HCT116 (cell line): ENCODE measurements around the gene FOXC2.

Experiments used
- CEBPB ChIP-seq: IDR thresholded peaks from 2 replicates; pipeline ENCODE4 v1.6.1; 2012; ENCODE audit warnings: low read depth
- EZH2 ChIP-seq: fragments of 200-600 bp; sonication (generic); IDR thresholded peaks from 2 replicates; pipeline ENCODE4 v1.6.1; 2017; ENCODE audit warnings: antibody characterized with exemption, mixed run types
- FOSL1 ChIP-seq: IDR thresholded peaks from 2 replicates; pipeline ENCODE4 v1.6.1; 2012; ENCODE audit warnings: low read depth
- JUND ChIP-seq: IDR thresholded peaks from 2 replicates; pipeline ENCODE4 v1.6.1; 2012
- POLR2A ChIP-seq: IDR thresholded peaks from 2 replicates; pipeline ENCODE4 v1.7.0; 2011; ENCODE audit warnings: borderline replicate concordance; ENCODE audit not compliant: insufficient read depth, insufficient read length; ENCODE audit errors: extremely low read depth
- POLR2AphosphoS5 ChIP-seq: IDR thresholded peaks from 2 replicates; pipeline ENCODE4 v1.6.1; 2011; ENCODE audit warnings: mild to moderate bottlenecking, low read depth, low read length, moderate library complexity
- RAD21 ChIP-seq: IDR thresholded peaks from 2 replicates; pipeline ENCODE4 v1.6.1; 2012; ENCODE audit warnings: low read depth, mild to moderate bottlenecking
- SP1 ChIP-seq: IDR thresholded peaks from 2 replicates; pipeline ENCODE4 v1.6.1; 2012; ENCODE audit warnings: low read depth
- ZNF274 ChIP-seq: fragments of 200-500 bp; sonication (Bioruptor generic); IDR thresholded peaks from 2 replicates; pipeline ENCODE4 v1.6.1; 2014; ENCODE audit warnings: mild to moderate bottlenecking, low read depth, low read length, inconsistent platforms
- TF ChIP-seq, protein P1 (sequence below), 3 experiments: fragments of 200-600 bp in 1 of 3; sonication (generic) in 1 of 3; IDR thresholded peaks in 2 of 3; conservative IDR thresholded peaks in 1 of 3; 2 replicates each; pipeline ENCODE4 v1.5.1; 2012 to 2017; ENCODE audit warnings: low read depth in 2 of 3, low read length in 2 of 3, antibody characterized with exemption in 1 of 3, borderline replicate concordance in 1 of 3, control low read depth in 1 of 3, mild to moderate bottlenecking in 1 of 3, mixed read lengths in 1 of 3, mixed run types in 1 of 3, moderate library complexity in 1 of 3; ENCODE audit not compliant: insufficient read depth in 1 of 3
- TF ChIP-seq, protein P2 (sequence below): IDR thresholded peaks from 2 replicates; pipeline ENCODE4 v1.6.1; 2011; ENCODE audit warnings: mild to moderate bottlenecking, low read length, moderate library complexity; ENCODE audit not compliant: insufficient replicate concordance; ENCODE audit errors: extremely low read depth
- TF ChIP-seq, protein P3 (sequence below): IDR thresholded peaks from 2 replicates; pipeline ENCODE4 v1.6.1; 2012; ENCODE audit warnings: low read depth
- TF ChIP-seq, protein P4 (sequence below): IDR thresholded peaks from 2 replicates; pipeline ENCODE4 v1.6.1; 2012

DNA sequence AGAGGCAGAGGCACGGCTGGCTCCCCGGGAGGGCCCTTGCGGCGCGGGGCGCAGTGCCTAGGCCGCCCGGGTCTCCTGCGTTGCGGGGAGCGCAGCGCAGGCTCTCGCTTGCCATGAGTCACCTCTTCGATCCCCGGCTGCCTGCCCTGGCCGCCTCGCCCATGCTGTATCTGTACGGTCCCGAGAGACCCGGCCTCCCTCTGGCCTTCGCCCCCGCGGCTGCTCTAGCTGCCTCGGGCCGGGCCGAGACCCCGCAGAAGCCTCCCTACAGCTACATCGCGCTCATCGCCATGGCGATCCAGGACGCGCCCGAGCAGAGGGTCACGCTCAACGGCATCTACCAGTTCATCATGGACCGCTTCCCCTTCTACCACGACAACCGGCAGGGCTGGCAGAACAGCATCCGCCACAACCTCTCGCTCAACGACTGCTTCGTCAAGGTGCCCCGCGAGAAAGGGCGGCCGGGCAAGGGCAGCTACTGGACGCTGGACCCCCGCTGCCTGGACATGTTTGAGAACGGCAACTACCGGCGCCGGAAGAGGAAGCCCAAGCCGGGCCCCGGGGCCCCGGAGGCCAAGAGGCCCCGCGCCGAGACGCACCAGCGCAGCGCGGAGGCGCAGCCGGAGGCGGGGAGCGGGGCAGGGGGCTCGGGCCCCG, 12.1 kb downstream of the FOXC2 start:
- TF ChIP-seq, protein P1, sequence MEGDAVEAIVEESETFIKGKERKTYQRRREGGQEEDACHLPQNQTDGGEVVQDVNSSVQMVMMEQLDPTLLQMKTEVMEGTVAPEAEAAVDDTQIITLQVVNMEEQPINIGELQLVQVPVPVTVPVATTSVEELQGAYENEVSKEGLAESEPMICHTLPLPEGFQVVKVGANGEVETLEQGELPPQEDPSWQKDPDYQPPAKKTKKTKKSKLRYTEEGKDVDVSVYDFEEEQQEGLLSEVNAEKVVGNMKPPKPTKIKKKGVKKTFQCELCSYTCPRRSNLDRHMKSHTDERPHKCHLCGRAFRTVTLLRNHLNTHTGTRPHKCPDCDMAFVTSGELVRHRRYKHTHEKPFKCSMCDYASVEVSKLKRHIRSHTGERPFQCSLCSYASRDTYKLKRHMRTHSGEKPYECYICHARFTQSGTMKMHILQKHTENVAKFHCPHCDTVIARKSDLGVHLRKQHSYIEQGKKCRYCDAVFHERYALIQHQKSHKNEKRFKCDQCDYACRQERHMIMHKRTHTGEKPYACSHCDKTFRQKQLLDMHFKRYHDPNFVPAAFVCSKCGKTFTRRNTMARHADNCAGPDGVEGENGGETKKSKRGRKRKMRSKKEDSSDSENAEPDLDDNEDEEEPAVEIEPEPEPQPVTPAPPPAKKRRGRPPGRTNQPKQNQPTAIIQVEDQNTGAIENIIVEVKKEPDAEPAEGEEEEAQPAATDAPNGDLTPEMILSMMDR (IDR thresholded peaks at IDR 0.05 in 2 of 3, conservative IDR thresholded peaks at IDR 0.05 in 1 of 3; ENCODE audit: borderline replicate concordance in 1 of 3, insufficient read depth in 1 of 3, low read depth in 2 of 3, low read length in 2 of 3) = no peak
- TF ChIP-seq CEBPB (no peak), JUND (no peak), EZH2 (no peak), FOSL1 (no peak), POLR2AphosphoS5 (no peak), POLR2A (no peak), SP1 (no peak), RAD21 (no peak), ZNF274 (no peak)
- TF ChIP-seq, protein P2, sequence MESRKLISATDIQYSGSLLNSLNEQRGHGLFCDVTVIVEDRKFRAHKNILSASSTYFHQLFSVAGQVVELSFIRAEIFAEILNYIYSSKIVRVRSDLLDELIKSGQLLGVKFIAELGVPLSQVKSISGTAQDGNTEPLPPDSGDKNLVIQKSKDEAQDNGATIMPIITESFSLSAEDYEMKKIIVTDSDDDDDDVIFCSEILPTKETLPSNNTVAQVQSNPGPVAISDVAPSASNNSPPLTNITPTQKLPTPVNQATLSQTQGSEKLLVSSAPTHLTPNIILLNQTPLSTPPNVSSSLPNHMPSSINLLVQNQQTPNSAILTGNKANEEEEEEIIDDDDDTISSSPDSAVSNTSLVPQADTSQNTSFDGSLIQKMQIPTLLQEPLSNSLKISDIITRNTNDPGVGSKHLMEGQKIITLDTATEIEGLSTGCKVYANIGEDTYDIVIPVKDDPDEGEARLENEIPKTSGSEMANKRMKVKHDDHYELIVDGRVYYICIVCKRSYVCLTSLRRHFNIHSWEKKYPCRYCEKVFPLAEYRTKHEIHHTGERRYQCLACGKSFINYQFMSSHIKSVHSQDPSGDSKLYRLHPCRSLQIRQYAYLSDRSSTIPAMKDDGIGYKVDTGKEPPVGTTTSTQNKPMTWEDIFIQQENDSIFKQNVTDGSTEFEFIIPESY = no peak
- TF ChIP-seq, protein P3, sequence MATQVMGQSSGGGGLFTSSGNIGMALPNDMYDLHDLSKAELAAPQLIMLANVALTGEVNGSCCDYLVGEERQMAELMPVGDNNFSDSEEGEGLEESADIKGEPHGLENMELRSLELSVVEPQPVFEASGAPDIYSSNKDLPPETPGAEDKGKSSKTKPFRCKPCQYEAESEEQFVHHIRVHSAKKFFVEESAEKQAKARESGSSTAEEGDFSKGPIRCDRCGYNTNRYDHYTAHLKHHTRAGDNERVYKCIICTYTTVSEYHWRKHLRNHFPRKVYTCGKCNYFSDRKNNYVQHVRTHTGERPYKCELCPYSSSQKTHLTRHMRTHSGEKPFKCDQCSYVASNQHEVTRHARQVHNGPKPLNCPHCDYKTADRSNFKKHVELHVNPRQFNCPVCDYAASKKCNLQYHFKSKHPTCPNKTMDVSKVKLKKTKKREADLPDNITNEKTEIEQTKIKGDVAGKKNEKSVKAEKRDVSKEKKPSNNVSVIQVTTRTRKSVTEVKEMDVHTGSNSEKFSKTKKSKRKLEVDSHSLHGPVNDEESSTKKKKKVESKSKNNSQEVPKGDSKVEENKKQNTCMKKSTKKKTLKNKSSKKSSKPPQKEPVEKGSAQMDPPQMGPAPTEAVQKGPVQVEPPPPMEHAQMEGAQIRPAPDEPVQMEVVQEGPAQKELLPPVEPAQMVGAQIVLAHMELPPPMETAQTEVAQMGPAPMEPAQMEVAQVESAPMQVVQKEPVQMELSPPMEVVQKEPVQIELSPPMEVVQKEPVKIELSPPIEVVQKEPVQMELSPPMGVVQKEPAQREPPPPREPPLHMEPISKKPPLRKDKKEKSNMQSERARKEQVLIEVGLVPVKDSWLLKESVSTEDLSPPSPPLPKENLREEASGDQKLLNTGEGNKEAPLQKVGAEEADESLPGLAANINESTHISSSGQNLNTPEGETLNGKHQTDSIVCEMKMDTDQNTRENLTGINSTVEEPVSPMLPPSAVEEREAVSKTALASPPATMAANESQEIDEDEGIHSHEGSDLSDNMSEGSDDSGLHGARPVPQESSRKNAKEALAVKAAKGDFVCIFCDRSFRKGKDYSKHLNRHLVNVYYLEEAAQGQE = no peak
- TF ChIP-seq, protein P4, sequence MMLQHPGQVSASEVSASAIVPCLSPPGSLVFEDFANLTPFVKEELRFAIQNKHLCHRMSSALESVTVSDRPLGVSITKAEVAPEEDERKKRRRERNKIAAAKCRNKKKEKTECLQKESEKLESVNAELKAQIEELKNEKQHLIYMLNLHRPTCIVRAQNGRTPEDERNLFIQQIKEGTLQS = no peak
